HG02885 (cell line): ENCODE results near the gene NAT8L.
"Not testable (repeated sequence)": the region's sequence is repeated elsewhere in the genome, so short reads cannot be mapped to it uniquely, and the experiment has no call there.

Experiments used
- ATAC-seq: cut with Tn5 transposase; IDR thresholded peaks from one replicate; pipeline ENCODE4 v1.9.1; 2021; ENCODE audit warnings: mild to moderate bottlenecking; ENCODE audit not compliant: unreplicated experiment, poor library complexity

The NAT8L gene

GRCh38 chr4:2059046-2059725, at the start of gene NAT8L:
Gene NAT8L (plus strand): TSS chr4:2059327. CDS start chr4:2059512, 185 bp downstream.
- ATAC-seq, result no peak

- ATAC-seq, result peak; percentile 19
Observed at GRCh38 chr4:2009651-2010233, 49.4 kb upstream of the NAT8L start.

GRCh38 chr4:2011583-2011982, 47.5 kb upstream of the NAT8L start:
- ATAC-seq, result no peak

- ATAC-seq, result no peak
Observed at GRCh38 chr4:2015008-2015407, 44.1 kb upstream of the NAT8L start.

GRCh38 chr4:2021358-2022018, 37.6 kb upstream of the NAT8L start:
- not testable (repeated sequence) for ATAC-seq

GRCh38 chr4:2024683-2025082, 34.4 kb upstream of the NAT8L start:
- no peak for ATAC-seq

- ATAC-seq, result no peak
Observed at GRCh38 chr4:2025817-2026216, 33.3 kb upstream of the NAT8L start.

GRCh38 chr4:2027120-2027519, 32.0 kb upstream of the NAT8L start:
- not testable (repeated sequence) for ATAC-seq

GRCh38 chr4:2031161-2031560, 28.0 kb upstream of the NAT8L start:
- not testable (repeated sequence) for ATAC-seq

GRCh38 chr4:2036327-2036726, 22.8 kb upstream of the NAT8L start:
- ATAC-seq, result no peak

GRCh38 chr4:2036866-2037265, 22.3 kb upstream of the NAT8L start:
- ATAC-seq, result no peak

- no peak for ATAC-seq
Observed at GRCh38 chr4:2040391-2041238, 18.5 kb upstream of the NAT8L start.

GRCh38 chr4:2041239-2042130, 17.6 kb upstream of the NAT8L start:
- peak; percentile 81 for ATAC-seq

GRCh38 chr4:2042204-2042946, 16.8 kb upstream of the NAT8L start:
- peak; percentile 33 for ATAC-seq

- ATAC-seq, result no peak
Observed at GRCh38 chr4:2042947-2043395, 16.2 kb upstream of the NAT8L start.

- ATAC-seq, result no peak
Observed at GRCh38 chr4:2043396-2044118, 15.6 kb upstream of the NAT8L start.

- ATAC-seq, result no peak
Observed at GRCh38 chr4:2044119-2044485, 15.0 kb upstream of the NAT8L start.
